HG03457 (cell line): ENCODE measurements around the gene CALD1.

Experiments used
- ATAC-seq: cut with Tn5 transposase; IDR thresholded peaks from one replicate; pipeline ENCODE4 v1.9.1; 2021; ENCODE audit warnings: moderate number of reproducible peaks; ENCODE audit not compliant: unreplicated experiment

The CALD1 gene

DNA sequence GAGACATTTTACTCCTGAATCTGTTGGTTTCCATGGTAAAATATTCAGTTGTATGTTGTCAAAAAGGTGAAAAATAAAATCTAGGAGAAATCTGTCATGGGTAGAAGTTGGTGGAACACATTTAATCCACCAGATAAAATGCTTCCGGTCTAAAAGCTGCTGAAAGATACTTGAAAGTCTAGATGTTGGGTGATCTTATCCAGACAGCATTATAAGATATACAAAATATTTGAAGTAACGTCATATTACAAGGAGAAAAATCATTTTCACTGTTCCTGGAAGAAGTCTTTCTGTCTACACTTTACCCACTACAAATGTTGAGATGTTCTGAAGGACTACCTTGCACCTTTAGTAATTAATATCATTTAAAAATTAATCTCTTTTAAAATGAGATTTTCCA, 40.9 kb downstream of the CALD1 start:
- no peak for ATAC-seq

DNA sequence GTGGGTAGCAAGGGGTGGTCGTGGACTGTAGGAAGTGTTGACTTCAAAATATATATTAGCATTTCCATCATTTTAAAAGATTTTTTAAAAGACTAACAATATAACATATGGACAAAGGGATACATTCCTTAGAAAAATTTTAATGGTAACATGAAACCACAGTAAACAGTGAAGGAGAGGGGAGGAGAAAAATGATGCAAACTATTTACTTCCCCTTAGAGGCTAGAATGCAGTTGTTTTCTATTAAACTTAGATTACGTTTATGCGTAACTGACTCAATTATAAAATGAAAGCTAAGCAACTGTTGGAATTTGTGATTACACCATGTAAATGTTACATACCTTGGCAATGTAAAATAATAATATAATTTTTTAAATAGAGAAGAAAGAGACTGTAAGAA, 41.3 kb downstream of the CALD1 start:
- no peak for ATAC-seq

DNA sequence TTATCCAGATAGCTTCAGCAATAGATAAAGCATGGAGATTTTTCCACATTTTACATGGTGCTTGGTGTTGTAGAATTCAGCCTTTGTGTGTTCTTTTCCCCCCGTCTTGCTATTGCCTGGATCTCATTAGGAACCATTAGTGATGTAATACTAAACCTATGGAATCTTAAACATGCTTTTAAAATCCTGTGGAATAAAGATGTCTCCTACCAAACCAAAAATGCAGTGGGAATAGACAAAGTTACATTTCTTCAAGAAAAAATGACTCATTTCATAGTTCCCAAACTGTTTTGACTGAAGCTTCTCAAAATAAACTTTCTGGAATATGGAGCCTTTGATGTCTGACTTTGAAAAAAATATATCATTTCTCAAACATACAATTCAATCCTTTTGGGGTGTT, 44.0 kb downstream of the CALD1 start:
- ATAC-seq: no peak

DNA sequence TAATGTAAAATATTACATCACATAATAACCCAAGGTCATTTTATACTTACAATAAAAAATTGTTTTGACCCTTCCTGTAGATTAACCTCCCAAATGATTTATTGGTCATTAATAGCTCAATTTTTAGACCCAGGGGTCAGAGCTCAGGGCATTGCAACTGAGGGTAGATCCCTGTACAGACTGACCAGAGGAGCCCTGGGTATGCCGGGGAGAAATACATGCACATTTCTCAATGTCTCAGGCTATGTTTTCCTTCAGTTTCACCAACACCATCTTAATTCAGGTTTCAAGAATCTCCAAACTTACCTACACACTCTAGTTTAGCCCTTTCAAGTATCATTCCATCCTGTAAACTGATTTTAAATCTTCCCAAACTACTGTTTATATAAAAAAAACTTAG, 46.2 kb downstream of the CALD1 start:
- ATAC-seq: no peak

DNA sequence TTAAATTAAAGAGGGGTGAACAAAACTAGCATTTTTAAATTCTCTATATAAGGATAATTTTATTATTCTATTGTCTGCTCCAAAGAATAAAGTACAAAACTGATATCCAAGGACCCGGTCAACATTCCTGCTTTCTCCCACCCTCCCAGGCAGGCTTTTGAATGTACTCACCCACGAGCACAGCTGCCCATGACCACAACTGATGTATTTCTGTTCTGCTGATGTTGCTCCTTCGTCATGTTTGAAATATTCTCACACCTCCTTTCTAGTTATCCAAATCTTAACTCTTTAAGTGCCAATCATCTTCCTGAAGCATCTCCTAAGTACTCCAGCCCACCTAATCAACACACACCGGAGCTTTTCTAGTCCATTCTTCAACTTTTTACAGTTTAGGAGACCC, 46.7 kb downstream of the CALD1 start:
- ATAC-seq: no peak

DNA sequence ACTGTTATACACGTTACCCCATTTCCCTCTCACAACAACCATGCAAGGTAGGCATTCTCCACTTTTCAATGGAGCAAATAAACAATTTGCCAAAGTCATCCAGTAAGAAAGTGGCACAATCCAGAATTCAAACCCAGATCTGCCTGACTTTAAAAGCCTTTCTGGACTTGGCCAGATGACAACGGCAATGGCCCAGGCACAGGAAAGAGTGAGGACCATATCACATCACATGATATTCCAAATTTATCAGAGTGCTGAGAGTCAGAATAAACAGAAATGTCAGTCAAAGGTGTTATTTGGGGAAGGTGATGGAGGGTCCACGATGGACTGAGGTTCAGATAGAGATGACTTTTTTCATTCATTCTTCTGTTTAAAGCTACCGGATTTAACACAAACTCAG, 48.0 kb downstream of the CALD1 start:
- no peak for ATAC-seq

DNA sequence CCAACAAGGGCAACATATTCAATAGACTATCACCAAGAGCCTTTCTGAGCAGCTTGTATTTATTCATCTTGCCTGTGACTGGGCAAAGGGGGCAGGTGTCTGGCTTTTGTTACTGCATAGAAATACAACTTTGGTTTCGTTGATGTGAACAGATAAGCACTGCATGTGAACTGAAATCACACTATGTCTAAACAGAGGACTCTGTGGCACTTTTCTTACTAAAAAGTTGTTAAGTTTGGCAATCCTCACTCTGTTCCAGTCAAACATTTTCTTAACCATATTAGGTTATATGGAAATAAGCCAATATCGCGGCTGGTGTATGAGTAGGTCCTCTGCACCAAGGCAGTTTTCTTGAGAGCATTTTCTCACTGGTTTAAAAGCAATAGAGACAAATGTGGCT, 48.5 kb downstream of the CALD1 start:
- no peak for ATAC-seq

DNA sequence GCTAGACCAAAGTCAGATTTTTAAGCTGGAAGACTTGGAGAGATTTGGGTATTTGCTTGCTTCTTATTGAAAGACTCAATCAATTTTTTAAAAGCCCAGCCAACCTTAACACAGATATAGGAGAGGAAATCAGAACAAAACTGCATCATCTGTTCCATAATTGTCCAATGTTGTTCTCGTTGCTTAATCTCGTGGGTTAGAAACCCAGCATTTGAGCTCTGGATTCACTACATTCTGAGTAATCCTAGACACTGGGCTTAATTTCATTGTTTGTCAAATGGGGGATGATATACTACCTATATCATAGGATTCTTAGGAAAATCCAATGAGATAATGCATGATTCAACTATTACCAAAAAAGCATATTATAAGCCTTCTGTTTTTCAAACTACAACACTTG, 48.9 kb downstream of the CALD1 start:
- ATAC-seq: no peak

DNA sequence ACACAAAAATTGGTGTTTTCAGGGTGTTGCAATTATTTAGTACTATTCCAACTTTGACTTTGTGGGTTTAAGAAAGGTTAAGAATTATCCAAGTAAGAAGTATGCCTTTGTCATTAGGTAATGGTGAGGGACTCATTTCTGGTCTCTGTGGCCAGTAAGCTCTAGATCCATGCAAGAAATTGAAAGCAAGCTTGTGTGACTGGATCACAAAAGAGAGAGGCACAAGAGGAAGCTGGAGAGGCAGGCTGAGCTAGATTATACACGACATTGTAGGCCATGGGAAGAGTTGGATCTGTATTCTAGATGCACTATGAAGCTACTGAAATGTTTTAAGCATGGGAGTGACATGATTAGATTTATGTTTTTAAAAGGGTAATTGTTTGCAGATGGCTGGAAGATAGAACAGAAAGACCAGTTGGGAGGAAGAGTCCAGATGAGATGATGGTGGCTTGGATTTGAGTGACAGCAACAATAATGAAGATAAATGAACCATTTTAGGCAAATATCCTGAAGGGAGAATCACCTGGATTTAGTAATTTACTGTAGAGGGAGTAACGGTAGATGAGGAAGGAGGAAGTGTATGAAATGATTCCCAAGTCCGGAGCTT, 50.0 kb downstream of the CALD1 start:
- no peak for ATAC-seq

DNA sequence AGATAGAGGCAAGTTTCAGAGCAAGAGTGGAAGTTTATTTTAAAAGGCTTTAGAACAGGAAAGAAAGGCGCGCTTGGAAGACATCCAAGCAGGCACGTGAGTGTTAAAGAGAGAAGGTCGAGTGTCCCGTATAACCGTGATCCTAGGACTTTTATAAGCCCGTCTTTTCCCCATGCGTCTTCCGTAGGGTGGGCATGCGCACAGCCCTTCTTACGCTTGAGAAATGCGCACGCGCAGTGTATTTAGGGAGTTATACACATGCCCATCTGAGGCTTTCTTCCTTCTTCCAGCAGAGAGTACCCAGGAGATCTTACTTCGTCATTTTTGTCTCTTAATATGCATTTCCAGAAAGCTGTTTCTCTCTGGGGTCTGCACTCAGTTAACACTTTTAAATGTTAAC, 52.4 kb downstream of the CALD1 start:
- no peak for ATAC-seq

DNA sequence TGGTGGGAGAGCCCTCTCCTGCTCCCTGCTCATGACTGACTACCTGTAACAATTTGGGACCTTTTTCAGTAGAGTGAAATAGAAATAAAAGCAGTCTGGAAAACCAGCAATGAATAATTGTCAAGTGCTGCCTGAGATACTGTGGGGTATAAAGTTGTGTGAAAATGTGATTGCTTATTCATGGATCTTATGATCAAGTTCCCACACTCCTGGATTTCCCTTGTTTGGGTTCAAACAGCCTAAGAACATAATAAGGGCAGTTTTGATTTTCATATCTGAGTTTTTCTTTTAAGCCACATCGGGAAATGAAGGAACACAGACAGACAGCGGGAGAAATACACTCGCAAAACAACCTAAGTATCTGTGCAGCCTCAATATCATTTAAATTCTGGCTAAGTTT, 52.9 kb downstream of the CALD1 start:
- ATAC-seq: no peak

DNA sequence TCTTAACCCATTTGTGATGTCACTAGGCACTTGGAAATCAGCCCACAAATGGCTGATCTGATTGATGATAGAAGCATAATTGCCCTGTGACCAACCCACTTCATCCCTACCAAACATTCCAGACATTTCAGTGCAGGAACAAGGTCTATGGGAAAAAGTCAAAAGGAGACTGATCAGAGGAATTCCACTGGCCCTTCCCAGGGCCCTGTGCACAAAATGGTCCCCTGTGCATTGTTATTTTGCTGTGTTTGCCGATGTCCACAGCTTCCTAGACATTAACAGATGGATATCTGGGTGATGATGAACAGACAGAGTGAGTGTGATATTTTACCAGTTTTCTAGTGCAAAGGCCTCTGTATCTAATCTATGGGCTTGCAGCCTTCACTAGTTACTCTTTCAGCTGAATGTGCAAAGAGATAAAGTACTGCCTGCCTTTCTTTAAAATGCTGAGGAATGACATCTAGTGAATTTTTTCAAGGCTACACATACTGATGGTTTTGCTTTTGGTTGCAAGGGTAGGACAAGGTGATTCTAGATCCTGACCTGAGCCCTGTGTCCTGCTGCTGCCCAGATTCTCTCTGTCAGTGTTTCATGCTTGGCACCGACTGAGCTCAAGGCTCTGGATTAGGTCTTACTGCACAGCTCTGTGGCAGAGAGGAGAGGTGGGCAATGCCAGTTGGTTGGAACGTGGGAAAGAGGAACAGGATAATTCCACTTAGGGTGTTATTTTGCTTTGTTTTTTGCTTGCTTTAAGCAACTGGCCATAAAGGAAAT, 55.4 kb downstream of the CALD1 start:
- ATAC-seq: no peak

DNA sequence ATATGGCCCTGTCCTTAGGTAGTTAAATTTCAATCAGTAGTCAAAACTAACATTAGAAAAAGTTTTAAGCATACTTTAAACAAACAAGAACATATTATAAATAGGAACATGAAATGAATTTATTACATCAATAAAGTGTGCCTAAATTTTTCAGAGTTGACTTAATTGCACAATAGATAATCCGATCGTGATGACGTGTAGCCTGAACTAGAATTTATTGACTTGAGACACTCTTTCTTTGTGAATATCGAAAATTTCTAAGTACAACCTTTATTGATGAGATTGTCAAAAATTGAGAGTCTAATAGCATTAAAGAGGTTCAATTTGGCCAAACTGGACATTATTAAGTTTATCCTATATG, 56.0 kb downstream of the CALD1 start:
- ATAC-seq: no peak

DNA sequence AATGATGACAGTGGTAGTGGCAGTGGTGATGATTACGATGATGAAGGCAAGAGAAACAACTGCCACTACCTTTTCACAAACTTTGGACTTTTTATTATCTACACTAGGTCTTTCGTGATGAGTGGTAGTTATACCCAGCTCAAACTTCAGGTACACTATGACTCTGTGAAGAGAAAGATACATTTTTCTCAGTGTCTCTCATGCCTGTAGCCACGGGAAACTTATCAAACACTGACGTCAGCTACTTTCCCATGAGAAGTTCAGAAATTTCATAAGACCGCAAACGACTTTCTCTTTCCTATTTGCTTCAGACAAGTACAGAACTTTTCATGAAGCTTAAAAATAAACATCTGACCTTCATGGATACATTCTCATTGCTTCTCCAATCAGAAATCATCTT, 57.0 kb downstream of the CALD1 start:
- ATAC-seq: no peak

DNA sequence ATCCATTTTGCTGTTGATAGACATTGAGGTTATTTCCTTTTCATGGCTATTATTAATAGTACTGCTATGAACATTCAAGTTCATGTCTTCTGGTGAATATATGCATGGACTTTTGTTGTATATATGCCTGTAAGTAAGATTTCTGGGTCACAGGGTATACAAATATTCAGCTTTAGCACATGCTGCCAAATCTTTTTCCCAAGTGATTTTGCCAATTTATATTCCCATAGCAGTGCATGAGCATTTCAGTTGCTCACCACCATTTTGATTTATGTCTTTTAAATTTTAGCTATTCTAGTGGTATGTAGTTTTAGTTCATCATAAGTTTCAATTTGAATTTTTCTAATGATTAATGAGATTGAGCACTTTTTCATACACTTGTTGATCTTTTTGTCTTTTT, 59.9 kb downstream of the CALD1 start:
- no peak for ATAC-seq

DNA sequence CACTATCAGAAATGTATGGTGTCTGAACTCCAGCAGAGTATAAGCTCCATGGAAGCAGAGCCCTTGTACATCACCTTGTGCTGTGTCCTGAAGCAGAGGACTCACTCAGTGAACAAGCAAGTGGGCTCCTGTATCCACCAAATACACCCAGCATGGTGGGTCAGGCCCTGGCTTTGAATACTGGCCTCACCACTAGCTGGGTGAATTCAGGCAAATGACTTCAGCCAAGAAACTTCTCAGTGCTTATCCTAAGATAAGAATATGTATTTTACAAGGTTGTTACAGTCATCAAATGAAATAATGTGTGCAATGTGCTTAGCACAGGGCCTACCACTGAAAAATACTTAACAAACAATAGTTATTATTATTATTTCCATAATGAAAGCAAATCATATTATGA, 62.6 kb downstream of the CALD1 start:
- ATAC-seq: no peak

DNA sequence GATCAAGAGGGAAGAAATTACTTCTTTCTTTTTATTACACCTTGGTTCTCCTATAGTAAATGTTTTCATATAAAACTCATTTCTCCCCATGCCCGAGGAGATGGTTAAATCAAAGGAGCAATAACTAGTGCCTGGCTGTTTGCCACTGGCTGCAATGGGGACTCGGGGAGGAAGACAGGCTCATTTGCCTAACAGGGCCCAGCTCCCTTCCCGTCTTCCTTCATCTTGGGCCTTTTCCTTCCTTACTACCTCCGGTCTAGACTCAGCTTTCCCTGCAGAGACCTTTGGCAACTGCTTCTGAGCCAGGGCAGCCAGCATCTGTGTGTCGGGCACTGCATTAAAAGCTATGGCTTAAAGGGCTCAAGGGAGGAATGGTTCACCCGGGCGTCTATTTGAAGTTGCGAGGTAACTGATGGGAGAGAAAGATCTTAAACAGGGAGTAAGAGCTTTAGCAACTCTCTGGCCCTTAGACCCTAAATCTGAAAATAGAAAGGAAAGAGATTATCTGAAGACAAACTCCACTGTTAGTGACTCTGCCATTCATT, 63.5 kb downstream of the CALD1 start:
- ATAC-seq: no peak

DNA sequence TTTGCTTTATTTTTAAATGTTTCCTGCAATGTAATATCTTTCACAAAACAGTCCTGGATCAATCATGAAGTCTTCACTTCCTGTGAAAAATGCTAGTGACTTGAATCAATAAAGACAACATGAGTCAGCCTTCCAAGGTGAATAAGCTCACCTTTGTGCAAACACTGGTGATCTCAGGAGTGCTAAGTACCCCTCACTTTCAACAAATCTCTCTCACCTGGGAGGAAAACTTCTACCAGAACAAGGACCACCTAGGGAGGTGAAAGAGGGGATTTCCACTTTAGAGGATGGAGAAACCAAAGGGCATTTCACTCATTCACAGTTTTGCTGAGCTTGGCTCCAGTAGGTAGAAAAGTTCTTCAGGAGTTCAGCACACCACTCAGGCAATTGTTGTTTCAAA, 64.8 kb downstream of the CALD1 start:
- ATAC-seq: no peak

DNA sequence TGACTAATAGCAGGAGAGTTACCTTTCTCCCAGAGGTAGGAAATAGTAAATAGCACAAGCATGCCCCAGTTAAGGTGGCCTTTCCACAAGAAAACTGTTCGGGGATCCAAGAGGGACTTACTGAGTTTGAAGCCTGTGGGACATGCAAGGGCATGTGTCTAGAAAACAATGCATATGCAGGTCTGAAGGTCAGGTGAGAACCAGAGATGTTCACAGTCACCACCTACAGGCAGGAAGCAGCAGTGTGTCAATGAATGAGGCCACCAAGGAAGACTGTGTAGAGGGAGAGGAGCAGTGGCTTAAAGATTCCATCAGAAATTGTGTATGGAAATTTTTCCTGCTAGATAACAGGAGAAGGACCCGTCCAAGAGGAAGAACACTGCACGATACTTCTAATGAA, 66.0 kb downstream of the CALD1 start:
- ATAC-seq: no peak

DNA sequence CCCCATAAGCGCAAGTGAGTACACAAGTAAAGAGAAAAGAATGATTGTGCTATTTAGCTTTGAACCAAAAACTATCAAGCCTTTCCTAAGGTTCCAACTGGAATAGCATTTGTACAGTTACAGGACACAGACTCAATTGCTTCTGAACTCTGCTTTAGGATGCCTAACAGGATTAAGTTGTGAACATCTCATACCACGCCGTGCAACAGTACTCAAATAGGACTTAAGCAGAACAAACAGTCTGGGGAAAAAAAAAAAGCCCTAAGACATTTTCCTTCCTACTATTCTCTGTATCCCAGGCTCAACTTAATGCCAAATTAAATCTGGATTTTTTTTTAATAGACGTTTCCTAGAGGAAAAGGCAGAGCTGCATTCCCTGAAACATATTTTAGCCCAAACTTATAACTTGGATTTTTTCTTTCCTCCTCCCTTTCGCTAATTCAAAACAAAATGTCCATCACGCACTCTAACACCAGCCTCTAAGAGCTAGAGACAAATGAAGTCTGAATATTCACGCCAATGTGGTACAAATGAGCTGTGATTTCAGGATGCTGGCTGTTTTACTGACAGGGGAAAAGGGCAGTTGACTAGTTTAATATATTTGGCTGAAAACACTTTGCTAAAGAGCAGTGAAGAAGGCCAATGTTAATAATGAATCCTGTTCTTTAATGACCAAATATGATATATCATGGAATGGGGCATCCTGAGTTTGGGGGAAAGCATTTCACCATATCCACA, 68.6 kb downstream of the CALD1 start:
- ATAC-seq: no peak

DNA sequence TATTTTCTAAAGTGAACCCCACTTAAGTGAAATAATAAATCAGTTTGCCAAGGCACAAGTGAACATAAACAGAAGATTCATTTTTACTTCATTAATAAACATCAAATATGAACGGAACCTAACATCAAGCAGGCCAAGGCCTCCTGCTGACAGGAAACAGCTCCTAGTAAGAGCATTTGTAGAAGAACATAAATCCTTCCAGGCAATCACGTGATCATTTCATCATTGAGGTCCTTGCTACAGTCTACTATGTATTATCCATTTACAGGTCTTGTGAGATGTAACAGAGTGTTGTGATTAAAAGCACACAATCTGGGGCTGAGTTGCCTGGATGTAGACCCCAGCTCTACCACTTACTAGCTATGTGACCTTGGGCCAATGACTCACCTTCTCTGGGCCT, 70.6 kb downstream of the CALD1 start:
- no peak for ATAC-seq

DNA sequence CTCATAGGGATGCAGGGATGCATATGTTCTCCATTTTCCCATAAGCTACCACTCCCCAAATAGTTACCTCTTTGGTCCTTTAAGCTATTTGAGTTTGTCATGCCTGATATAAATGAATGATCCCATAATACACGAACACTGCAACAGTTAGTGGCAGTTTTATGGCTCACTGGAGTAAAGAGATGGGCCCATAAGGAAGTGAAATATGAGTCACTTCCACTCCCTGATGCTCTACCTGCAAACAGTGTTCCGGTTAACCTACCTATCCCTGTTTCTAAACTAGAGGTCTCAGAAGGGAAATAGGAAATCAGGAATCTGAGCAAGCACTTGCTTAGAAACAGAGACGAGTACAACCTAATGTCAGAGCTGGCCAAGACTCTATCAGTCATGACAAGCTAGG, 71.7 kb downstream of the CALD1 start:
- no peak for ATAC-seq
